Chondrocyte (in vitro differentiated cells): Measurements from ENCODE around the gene FRAT2. TPM values are rescaled to one million over a fixed set of nuclear protein-coding genes. Genes with fewer than 3 reads are reported as not detected.

Source experiments
- DNase-seq: peaks from one replicate; pipeline ENCODE4 v3.0.0; 2021; ENCODE audit warnings: mixed read lengths, low spot score
- H3K27ac Mint-ChIP-seq: one replicate; pipeline ENCODE4 v1.8.0; 2021; ENCODE audit warnings: mild to moderate bottlenecking, moderate library complexity, mixed read lengths; ENCODE audit not compliant: unreplicated experiment
- H3K27me3 Mint-ChIP-seq: 2 replicates; pipeline ENCODE4 v1.8.0; 2021; ENCODE audit warnings: low read depth, mixed read lengths
- H3K36me3 Mint-ChIP-seq: 2 replicates; pipeline ENCODE4 v1.8.0; 2021; ENCODE audit warnings: low read depth, mixed read lengths
- H3K4me1 Mint-ChIP-seq: 2 replicates; pipeline ENCODE4 v1.8.0; 2021; ENCODE audit warnings: low read depth, mild to moderate bottlenecking, mixed read lengths
- H3K4me3 Mint-ChIP-seq: one replicate; pipeline ENCODE4 v1.8.0; 2021; ENCODE audit warnings: mild to moderate bottlenecking, moderate library complexity, mixed read lengths; ENCODE audit not compliant: unreplicated experiment
- H3K9me3 Mint-ChIP-seq: 2 replicates; pipeline ENCODE4 v1.8.0; 2021; ENCODE audit warnings: low read depth, mixed read lengths
- total RNA-seq: library from RNA; stranded (reverse); gene quantifications from 3 replicates; pipeline ENCODE4 v1.2.1, GENCODE V29; 2021
- TF ChIP-seq, protein P1 (sequence below): fragments of 200-600 bp; sonication (generic); IDR thresholded peaks from 2 replicates; pipeline ENCODE4 v1.5.0; 2021; ENCODE audit warnings: antibody characterized with exemption, mild to moderate bottlenecking, moderate library complexity

FRAT2 gene
- total RNA-seq, 1 donor from 2014 or later = 4.2 TPM

DNA sequence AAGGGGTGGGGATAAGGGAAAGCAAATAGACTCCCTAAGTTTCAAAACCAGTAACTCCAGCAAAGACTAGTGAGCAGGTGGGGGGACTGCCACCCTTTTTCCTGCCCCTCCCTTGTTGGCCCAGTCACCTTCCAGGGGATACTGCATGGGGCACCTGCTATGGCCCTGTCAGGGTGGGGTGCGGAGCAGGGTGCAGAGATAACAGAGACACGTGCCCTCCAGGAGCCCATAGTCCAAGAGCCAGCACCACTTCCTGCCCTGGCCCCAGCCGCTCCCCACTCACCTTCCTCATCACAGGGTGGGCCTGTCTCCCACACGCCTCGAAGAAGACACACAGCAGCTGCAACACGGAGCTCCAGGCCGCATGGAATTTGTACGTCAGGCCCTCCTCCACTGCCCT, 46.0 kb upstream of the FRAT2 start:
- Mint-ChIP-seq H3K27me3 (no peaks in the 10 kb centered on the region), H3K4me3 (no peak overlapping the region), H3K9me3 (no peaks in the 10 kb centered on the region), H3K36me3 (peaks cover 10% of the 10 kb centered on the region), H3K27ac (no peak overlapping the region), H3K4me1 (no peaks in the 10 kb centered on the region)
- TF ChIP-seq, protein P1, sequence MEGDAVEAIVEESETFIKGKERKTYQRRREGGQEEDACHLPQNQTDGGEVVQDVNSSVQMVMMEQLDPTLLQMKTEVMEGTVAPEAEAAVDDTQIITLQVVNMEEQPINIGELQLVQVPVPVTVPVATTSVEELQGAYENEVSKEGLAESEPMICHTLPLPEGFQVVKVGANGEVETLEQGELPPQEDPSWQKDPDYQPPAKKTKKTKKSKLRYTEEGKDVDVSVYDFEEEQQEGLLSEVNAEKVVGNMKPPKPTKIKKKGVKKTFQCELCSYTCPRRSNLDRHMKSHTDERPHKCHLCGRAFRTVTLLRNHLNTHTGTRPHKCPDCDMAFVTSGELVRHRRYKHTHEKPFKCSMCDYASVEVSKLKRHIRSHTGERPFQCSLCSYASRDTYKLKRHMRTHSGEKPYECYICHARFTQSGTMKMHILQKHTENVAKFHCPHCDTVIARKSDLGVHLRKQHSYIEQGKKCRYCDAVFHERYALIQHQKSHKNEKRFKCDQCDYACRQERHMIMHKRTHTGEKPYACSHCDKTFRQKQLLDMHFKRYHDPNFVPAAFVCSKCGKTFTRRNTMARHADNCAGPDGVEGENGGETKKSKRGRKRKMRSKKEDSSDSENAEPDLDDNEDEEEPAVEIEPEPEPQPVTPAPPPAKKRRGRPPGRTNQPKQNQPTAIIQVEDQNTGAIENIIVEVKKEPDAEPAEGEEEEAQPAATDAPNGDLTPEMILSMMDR = no peak
- no peak for DNase-seq

DNA sequence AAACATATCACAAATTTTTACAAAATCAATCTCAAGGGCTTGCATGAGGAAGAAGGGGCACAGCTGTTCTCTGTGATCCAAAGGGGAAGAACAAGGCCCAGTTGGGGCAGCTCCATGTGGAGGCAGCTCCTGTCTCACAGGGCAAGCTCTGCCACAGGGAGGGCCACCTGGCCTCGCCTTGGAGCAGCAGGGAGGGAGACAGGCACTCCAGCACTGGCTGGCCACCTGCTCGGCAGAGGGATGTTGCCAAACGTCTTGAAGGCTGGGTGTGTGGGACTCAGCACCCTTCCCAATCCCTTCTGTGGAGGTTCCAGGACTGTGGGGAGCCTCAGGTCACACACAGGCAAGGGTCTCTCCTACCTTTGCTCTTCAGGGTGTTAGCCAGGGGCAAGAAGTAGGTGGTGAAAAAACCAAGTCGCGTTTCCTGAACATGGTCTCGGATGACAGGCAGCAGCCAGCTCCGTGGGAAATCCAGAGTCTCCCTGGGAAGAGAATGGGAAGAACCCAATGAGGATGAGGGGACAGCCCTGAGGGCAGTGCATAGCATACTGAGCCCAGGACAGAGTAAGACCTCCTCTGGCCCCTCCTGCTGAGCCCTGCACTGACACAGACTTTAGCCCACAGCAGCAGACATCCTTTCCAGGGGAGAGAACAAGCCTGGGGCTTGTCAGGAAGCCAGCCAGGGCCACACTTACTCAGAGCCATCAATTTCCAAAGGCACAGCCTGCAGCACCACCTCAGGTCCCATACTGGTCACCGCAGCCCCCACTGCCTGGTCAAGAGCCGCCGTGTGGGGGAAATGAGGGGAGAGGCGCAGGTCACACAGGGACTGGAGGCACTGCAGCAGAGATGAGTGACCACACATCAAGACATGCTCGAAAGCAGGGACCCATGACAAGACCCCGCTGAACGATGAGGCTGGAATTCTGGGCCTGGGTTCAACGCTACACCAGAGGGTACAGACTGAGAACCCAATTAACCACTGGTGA, 44.7 kb upstream of the FRAT2 start:
- H3K27ac Mint-ChIP-seq = no peak overlapping the region
- DNase-seq = no peak
- H3K4me3 Mint-ChIP-seq = no peak overlapping the region
- TF ChIP-seq, protein P1 = no peak
- peaks cover 8% of the 10 kb centered on the region for H3K36me3 Mint-ChIP-seq
- H3K4me1 Mint-ChIP-seq = no peaks in the 10 kb centered on the region
- no peaks in the 10 kb centered on the region for H3K27me3 Mint-ChIP-seq
- no peaks in the 10 kb centered on the region for H3K9me3 Mint-ChIP-seq

- TF ChIP-seq, protein P1 = no peak
- no peaks in the 10 kb centered on the region for H3K4me1 Mint-ChIP-seq
- H3K36me3 Mint-ChIP-seq = peaks cover 21% of the 10 kb centered on the region
- no peak overlapping the region for H3K27ac Mint-ChIP-seq
- DNase-seq = no peak
- H3K27me3 Mint-ChIP-seq = no peaks in the 10 kb centered on the region
- H3K4me3 Mint-ChIP-seq = no peak overlapping the region
- H3K9me3 Mint-ChIP-seq = no peaks in the 10 kb centered on the region
Observed at GRCh38 chr10:97376413-97376812, 41.9 kb upstream of the FRAT2 start.

DNA sequence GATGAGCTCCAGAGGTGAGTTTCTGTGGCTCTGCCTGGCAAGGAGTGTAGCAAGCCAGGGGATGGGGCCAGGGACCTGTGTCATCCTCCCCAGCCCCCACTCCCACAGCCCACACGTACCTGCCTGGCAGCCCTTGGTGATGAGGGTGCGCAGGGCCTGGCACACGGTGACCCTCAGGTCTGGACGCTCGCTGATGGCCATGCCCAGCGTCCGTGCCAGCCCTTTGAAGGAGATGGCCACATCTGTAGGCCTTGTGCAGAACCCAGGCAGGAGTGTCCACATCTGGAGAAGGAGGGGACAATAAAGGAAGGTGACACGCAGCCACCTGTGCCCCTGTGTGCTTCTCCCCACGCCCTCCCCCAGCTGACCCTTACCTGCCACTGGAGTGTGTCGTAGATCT, 38.9 kb upstream of the FRAT2 start:
- peaks cover 29% of the 10 kb centered on the region for H3K36me3 Mint-ChIP-seq
- H3K9me3 Mint-ChIP-seq = no peaks in the 10 kb centered on the region
- TF ChIP-seq, protein P1 = no peak
- no peaks in the 10 kb centered on the region for H3K4me1 Mint-ChIP-seq
- H3K4me3 Mint-ChIP-seq = no peak overlapping the region
- H3K27ac Mint-ChIP-seq = no peak overlapping the region
- no peaks in the 10 kb centered on the region for H3K27me3 Mint-ChIP-seq
- no peak for DNase-seq

DNA sequence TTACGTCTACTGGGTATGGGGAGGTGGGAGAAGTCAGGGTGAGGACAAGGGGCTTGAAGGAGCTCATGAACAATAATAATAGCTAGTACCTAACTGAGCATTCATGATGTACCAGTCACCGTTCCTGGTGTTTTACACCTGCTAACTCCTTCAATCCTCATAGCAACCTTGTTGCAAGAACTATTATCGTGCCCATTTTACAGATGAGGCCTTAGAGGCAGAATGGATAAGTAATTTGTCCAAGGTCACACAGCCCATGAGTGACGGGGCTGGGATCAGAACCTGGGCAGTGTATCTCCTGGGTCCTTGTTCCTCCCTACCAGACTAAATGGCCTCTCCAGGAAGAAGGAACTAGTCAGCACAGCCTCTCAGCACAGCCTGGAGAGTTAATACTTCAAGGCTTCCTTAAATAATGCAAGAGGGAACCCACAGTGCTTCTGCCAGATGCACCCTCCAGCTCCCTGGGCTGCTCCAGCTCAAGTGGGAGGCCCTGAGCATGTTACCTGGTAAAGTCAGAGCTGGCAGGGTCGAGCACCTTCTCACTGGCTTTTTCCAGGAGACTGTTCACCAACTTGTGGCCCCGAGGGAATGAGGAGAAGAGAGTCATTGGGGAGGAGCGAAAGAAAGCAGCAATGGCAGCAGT, 37.8 kb upstream of the FRAT2 start:
- Mint-ChIP-seq H3K9me3 (no peaks in the 10 kb centered on the region), H3K4me1 (no peaks in the 10 kb centered on the region), H3K27me3 (no peaks in the 10 kb centered on the region), H3K27ac (no peak overlapping the region), H3K36me3 (peaks cover 29% of the 10 kb centered on the region), H3K4me3 (no peak overlapping the region)
- TF ChIP-seq, protein P1 = no peak
- DNase-seq = no peak
